Posterior cingulate gyrus (tissue), 11 donors: ENCODE results near the gene KRTAP13-2.

Experiments
- DNase-seq, 10 donors: peaks; one replicate each; pipeline versions ENCODE4 v3.0.0 to v3.0.0-alpha.2; 2020 to 2021; ENCODE audit warnings: mixed read lengths in 3 of 10
- intact Hi-C: fragments of 100-400 bp; cut with DNase I; formaldehyde crosslinking; loops from one replicate; pipeline ENCODE4 v1.15.1; 2023

Gene KRTAP13-2

DNA sequence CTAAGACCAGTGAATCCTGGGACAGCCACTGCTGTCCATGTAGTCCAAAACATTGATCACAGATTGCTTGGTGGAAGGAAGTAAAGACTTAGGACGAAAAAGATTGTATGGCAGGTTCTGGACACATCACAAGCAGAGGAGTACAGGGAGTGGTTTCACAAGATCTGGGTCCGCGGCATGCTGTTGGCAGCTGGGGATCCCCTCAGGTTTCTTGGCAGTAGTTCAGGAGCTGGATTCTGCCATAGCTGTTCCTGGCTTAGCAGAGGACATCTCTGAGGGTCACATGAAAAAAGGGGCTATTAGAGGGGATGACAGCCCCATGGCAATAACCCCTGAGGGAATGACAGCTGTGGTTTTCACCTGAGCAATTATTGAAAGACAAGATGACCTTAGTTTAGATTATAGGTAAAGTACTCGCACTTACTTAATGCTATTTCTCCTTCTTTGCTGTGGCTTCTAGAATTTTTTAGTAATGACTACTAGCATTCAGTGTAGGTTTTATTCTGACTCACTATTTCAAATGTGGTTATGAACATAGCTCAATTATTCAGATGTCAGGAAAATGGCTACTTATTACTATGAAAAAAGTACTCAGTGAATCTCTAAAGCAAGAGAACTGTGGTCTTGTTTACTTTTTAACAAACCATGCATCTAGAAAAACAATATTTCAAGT, 42.7 kb downstream of the KRTAP13-2 start:
- DNase-seq = no peak
- intact Hi-C loops = no loop called here

DNA sequence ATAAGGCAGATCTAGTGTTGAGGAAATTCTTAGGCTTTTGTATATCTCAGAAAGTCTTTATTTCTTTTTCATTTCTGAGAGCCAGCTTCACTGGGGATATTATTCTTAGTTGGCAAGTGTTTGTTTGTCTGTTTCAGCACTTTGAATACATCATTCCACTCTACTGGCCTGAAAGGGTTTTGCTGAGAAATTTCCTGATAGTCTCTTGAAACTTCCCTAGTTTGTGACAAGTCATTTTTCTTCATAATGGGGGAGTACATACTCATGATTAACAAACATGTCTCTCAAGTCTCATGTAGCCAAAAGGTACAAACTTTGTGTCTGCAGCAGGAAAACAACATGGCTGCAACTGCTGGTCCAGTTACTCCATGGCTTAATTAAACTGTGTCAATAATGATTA, 45.7 kb downstream of the KRTAP13-2 start:
- DNase-seq = no peak
- intact Hi-C loops = no loop called here
